GM19324 (cell line): ENCODE measurements around the gene GPR62.
"Not testable (repeated sequence)": the region's sequence is repeated elsewhere in the genome, so short reads cannot be mapped to it uniquely, and the experiment has no call there.

Source experiments
- ATAC-seq: cut with Tn5 transposase; IDR thresholded peaks from one replicate; pipeline ENCODE4 v1.9.1; 2021; ENCODE audit warnings: mild to moderate bottlenecking, moderate library complexity; ENCODE audit not compliant: unreplicated experiment, low FRiP score

Gene GPR62, protein sequence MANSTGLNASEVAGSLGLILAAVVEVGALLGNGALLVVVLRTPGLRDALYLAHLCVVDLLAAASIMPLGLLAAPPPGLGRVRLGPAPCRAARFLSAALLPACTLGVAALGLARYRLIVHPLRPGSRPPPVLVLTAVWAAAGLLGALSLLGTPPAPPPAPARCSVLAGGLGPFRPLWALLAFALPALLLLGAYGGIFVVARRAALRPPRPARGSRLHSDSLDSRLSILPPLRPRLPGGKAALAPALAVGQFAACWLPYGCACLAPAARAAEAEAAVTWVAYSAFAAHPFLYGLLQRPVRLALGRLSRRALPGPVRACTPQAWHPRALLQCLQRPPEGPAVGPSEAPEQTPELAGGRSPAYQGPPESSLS

DNA sequence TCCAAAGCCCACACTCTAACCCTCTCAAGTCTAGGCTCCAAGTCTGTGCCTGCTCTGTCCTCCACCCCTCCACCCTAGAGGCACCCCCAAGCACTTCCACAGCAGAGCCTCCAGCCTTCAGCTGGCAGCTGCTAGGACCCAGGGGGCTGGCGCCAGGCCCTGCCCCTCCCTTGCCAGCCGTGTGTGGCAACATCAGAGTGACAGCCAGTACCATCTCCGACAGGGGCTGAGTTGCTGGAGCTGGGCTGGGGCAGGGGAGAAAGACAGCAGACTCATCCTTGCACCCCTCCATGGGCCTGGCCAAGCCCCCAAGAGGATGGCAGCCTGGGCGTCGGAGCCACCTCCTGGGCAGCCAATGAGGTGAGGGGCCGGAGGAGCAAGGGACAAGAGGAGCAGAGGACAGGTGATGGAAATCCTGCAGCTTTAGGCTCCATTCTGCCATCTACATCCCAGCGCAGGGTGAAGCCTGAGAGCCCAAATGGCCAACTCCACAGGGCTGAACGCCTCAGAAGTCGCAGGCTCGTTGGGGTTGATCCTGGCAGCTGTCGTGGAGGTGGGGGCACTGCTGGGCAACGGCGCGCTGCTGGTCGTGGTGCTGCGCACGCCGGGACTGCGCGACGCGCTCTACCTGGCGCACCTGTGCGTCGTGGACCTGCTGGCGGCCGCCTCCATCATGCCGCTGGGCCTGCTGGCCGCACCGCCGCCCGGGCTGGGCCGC is at the start of gene GPR62:
Gene GPR62 (plus strand): TSS at position 207 of the 718 bp plus-strand sequence. CDS start 272 bp downstream, at position 479.
- no peak for ATAC-seq

DNA sequence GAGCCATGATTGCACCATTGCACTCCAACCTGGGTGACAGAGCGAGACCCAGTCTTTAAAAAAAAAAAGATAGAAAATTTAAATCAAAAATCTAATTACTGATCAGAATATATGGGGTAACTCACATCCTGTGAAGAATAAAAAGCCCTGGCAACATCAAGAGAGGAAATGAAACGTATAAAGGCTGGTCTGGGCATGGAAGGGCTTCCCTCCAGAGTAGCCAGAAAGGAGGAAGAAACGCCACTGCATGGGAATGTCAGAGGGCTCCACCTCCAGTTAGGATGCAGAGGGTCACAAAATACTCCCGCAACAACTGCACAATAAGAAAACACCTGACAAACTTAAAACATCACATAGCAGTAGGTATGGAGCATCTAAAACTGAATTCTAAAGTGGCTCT is 47.2 kb upstream of the GPR62 start:
- no peak for ATAC-seq

DNA sequence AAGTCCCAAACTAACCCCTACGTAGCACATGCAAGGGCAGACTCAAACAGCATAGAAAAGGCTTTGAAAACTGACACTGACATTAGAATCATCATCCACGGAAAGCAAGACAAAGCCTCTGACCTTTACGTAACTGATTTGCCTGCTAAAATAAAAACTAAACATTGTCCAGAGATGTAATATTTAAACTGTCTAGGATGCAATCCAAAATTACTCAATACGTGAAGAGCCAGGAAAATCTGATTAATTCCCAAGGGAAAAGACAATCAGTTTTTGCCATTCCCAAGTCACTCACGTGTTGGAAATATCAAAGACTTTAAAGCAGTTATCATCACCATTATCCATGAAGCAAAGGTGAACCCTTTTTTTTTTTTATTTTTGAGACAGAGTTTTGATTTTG is 38.8 kb upstream of the GPR62 start:
- ATAC-seq: no peak

DNA sequence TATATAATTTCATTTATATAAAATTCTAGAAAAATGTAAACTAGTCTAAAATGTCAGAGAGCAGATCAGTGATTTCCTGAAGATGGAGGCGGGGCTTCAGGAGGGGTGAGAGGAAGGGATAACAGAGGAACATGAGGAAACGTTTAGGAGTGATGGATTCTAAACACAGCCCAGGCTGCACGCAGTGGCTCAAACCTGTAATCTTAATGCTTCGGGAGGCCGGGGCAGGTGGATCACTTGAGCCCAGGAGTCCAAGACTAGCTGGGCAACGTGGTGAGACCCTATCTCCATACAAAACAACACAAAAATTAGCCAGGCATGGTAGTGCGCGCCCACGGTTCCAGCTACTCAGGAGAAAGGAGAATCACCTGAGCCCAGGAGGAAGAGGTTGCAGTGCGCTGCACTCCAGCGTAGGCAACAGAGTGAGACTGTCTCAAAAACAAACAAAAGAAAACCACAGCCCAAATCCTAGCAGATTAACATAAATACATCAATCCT is 34.1 kb upstream of the GPR62 start:
- ATAC-seq: no peak

DNA sequence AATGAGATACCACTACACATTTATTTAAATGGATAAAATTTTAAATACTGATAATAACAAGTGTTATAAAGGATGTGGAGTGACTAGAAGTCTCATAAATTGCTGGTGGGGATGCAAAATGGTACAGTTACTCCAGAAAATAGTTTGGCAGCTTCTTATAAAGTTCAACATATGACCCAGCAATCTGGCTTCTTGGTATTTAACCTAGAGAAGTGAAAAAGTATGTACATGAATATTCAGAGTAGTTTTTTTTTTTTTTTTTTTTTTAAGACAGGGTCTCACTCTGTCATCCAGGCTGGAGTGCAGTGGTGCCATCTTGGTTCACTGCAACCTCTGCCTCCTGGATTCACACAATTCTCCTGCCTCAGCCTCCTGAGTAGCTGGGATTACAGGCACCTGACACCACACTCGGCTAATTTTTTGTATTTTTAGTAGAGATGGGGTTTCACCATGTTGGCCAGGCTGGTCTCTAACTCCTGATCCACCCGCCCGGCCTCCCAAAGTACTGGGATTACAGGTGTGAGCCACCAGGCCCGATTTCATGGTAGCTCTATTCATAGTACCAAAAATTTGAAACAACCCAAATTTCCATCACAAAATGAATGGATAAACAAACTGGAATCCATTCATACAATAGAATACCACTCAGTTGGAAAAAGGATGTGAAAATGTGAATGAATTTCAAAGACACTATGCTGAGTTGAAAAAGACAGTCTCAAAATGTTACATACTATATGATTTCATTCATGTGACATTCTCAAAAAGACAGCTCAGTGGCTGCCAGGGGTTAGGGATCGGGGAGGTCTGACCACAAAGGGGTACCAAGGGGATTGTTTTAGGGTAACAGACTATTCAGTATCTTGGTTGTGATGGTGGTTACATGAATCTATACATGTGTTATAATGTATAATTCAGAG is 27.9 kb upstream of the GPR62 start:
- ATAC-seq: no peak

DNA sequence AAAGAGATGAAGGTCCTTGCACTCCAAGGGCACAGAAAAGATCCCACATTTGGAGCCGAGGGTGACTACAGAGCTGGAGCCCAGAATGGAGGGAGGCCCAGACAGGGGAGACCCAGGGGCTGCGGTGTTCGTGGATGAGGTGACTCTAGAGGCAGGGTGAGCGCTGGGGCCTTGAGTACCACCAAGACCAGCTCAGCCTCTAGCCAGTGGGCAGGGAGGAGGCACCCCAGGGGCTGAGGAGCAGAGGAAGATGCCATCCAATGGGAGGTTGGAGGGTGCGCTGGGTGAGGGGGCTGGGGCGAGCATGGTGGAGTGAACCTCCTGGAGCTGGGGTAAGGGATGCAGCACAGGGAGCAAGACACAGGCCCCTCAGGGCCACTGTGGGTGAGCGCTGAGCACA is 26.7 kb upstream of the GPR62 start:
- ATAC-seq: no peak

DNA sequence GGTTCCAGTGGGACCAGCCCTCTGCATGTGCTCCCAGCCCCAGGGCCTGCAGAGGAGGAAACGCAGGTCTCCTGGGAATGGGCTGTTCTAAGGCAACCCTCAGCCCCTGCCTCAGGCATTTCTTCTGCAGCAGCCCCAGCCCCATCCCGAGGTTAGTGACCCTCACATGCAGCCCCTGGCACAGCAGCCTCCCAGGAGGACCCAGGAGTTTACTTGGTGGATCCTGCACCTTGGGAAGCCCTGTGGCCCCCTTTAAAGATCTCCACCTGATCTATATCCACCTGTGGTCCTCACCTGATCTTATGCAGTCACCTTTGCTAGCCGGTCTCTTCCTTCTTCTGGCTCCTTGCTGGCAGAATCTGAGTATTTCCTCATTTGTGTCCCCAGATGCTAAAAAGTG is 26.2 kb upstream of the GPR62 start:
- not testable (repeated sequence) for ATAC-seq

DNA sequence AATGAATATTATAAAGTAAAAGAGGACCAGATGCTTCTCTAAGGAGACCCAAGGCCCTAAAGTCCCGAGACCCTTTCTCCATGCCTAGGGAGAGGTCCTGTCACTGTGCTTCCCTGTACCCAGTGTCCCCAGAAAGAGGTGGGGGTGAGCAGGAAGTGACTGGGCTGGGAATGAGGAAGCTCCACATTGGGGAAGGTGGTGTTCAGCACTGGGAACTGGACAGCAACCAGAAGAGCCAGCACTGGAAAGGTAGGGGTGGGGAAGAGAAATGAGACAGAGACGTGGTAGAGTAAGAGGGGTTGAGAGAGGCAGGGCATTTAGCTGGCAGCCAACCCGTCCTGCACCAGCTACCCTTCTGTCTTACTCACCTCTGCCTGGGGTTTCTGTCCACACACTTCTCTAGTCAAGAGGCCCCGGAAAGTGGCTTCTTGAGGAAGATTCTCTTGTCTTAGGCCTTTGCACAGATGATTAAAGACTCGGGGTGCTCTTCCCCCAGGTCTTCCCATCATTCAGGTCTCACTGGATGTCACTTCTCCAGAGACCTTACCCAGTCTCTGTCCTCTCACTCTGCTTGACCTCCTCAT is 25.7 kb upstream of the GPR62 start:
- ATAC-seq: no peak

DNA sequence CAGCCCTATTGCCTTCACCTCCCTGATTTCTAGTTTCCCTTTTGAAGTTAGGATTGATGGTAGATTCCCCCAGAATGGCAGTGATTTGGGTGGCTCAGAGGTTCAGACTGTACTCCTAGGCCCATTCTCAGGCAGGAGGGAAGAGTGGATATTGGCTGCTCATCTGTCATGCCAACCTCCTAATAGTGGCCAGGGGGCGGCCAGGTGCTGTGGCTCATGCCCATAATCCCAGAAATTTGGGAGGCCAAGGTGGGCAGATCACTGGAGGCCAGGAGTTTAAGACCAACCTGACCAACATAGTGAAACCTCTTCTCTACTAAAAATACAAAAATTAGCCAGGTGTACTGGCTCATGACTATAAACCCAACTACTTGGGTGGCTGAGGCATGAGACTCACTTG is 24.7 kb upstream of the GPR62 start:
- no peak for ATAC-seq

DNA sequence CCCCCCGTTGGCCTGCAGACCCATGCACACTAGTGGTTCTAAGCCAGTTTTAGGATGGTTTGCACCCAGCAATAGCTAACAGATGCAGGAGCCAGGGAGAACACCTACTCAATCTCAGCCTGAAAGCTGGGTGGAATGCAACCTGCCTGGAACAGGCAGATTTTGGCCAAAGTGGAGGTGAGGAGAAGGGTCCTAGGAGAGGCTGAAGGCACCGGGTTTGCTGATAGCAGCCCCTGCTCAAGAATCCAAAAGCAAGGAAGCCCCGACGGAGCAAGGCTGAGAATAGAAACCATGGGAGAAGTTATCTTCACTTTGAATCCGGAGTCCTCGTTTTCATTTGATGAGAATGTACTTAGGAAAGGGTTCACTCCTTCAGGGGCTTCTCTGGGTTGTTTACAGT is 23.4 kb upstream of the GPR62 start:
- ATAC-seq: no peak

DNA sequence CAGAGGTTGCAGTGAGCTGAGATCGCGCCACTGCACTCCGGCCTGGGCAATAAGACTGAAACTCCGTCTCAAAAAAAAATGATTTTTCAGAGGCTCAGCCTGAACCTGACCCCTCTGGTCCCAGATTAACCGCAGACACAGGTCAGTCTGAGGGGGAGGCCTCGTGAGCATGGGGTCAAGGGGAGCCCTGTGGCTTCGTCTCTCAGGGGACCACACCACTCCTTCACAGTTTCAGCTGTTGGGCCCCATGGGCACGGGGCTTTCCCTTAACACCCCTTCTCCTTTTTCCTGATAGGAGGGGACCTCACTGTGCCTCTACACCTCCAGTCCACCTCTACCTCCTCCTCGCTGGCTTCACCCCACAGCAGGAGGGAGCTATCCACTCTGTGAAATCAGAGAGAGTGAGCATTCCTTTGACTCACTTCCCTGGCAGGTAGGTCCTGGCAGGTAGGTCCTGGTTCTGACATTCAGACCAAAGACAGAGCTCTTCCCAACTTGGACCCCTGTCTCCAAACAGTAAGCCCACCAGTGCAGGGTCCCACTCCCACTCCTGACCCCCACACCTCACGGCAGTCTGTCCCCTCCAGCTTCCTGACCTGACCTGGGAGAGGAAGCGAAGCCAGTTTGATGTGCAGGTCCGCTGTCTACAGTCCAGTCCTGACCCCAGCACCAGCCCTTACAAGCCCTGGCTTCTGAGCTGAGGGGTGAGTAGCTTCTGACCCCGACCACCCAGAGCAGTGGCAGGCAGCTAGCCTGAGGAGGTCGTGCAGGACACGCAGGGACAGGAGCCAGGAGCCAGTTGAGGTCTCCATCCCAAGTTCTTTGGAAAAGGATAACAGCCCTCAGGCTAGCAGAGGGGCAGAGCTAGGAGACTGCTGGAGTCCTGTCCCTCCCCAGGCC is 22.5 kb upstream of the GPR62 start:
- no peak for ATAC-seq

DNA sequence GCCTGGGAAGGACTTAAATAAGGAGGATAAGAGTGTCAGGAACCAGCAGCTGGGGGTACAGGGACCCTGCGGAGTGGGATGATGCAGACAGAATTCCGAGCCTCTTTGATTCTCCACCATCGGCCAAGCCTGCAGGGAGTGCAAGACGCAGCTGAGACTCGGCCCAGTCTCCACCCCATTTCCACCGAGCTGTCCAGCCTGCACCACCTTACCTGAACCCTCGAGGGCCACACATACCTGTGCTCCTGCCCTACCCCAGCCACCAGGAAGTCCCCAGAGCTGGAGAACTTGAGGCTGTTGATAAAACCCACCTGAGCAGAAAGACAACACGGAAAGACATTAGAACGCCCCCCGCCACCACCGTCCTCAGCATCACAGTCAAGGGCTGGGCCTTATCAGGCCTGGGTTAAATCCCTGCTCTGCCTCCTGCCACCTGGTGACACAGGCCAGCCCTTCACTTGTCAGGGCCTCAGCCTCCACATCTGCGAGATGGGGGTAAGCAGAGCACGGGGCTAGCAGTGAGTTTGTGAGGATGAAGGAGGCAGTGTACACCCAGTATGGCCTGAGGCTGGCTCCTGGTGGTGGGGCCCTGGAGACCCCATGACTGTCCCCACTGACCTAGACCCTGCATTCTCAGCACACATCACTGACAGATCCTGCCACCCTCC is 21.6 kb upstream of the GPR62 start:
- no peak for ATAC-seq

DNA sequence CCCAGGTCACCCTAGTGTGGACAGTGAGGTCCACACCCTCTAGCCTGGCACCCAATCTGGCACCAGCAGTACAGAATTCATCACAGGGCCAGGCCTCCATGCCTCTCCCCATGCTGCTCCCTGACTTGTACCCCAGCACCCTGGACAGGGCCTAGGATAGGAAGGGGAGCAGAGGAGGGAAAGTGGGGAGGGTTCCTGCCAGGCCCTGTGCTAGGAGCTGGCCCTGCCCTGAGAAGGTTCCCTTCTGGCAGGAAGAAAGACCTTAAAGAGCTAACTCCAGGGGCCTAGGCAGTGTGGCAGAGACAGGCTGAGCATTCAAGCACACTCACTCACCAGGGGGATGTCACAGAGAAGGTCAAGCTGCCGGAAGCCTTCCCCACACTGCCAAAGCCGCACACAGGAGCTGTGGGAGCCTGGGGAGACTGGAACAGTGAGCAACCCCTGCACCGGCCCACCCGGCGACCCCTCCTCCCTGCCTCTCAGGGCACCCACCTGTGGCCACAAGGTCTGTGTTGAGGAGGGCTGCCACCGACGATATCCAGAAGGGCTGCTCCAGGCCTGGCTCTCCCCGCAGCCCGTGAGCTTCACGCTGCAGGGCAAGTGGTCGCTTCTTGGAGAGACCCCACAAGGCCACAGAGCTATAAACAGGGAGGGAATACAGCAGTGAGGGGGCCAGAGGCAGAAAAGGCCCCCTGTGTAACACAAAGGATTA is 20.9 kb upstream of the GPR62 start:
- no peak for ATAC-seq

DNA sequence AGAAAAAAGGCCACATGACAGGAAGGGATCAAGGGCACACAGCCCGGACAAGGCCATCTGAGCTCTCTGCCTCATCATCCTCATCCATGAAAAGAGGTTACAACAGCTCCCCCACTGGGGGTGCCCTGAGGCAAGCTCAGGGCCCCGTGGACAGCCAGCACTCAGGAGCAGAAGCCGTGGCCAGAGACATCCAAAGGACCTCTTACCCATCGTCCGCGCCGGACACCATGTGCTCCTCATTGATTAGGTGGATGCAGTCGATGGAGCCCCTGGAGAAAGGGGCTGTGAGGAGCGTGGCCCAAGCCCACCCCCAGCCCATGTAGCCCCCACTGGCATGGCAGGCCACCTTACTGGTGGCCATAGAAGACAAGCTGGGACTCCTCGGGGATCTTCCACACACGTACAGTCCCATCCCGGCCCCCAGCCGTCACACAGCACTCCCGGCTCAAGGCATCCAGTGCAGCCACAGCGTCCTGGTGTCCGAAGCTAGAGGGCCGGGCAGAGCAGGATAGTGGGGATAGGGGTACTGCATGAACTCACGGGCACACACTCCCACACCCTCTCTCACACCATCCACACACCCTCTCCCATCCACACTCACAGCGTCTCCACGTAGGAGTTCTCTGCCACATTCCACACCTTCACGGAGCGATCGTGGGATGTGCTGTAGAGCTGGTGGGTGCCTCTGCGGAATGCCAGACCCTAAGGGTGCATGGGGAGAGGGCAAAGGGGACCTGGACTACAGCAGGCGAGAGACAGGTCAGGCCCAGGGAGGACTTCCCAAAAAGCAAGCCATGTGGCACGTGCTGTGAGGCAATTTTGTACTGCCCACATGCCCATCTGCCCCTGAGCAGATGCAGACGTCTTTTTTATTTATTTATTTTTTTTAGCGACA is 19.9 kb upstream of the GPR62 start:
- ATAC-seq: no peak

DNA sequence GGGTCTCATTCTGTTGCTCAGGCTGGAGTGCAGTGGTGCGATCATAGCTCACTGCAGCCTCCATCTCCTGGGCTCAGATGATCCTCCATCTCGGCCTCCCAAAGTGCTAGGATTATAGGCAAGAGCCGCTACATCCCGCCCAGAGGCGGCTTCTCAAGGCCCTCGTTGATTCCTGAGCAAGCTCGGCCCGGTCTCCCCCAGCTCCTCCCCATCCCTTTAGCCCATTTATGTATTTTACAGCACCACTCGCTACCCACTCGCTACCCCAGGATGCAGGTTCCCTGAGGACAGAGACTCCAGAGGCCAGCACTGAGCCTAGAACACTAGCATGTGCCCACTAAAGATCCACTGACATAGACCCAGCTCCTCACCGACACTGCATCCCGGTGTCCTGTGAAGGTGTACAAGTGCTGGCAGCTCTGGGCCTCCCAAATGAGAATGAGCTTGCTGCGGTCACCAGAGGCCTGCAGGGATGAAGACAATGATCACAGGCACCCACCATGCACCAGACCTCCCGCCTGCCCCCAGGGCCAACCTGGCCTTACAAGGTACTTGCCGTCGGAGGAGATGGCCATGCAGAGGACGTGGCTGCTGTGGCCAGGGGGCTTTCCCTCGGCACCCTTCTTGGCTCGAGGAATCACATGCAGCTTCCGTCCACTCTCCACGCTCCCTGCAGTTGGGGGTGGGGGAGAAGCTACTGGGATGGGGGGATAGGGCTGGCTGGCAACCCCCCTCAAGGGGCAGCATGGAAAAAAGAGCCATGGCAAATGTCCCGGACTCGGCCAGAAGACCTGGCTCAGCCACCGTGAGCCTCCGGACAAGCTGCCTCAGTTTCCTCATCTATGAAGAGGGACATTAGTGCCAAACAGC is 19.1 kb upstream of the GPR62 start:
- no peak for ATAC-seq

DNA sequence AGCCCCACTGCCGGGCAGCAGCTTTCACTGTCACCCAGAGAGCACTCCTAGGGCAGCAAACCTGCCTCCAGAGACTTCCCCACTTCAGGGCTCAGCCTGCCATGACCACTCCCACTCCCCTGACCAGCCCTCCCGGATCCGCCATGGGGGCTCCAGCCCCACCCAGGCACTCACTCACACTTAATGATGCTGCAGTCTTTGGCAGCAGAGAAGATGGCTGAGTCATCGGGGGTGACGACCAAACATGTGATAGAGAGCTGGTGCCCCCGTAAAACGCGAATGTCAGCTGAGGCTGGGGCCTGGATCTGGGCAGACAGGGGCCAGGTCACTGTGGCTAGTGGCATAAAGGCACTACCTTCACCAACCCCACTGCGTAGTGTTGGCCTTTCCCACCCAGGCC is 18.2 kb upstream of the GPR62 start:
- no peak for ATAC-seq
